HepG2 (cell line): Measurements from ENCODE around the gene ACER3. TPM values are rescaled to one million over a fixed set of nuclear protein-coding genes. Genes with fewer than 3 reads are reported as not detected.

Source experiments
- ARID4A ChIP-seq: sonication (generic); formaldehyde crosslinking; IDR thresholded peaks from 2 replicates; pipeline ENCODE4 v1.5.0; 2020; ENCODE audit warnings: mild to moderate bottlenecking, missing genetic modification reagents, borderline replicate concordance
- ASH2L ChIP-seq: fragments of 300-600, 200-600 bp; sonication (generic); IDR thresholded peaks from 2 replicates; pipeline ENCODE4 v1.7.0; 2017; ENCODE audit warnings: low read depth, mild to moderate bottlenecking, moderate library complexity, mixed read lengths, low read length; ENCODE audit not compliant: insufficient read length
- HNRNPH1 ChIP-seq: fragments of 200-400 bp; formaldehyde crosslinking; optimal IDR thresholded peaks from 2 replicates; pipeline ENCODE3; 2017; ENCODE audit warnings: mild to moderate bottlenecking, low read depth, low read length
- NAIF1 ChIP-seq: sonication (generic); formaldehyde crosslinking; IDR thresholded peaks from 2 replicates; pipeline ENCODE4 v1.5.0; 2020; ENCODE audit warnings: mild to moderate bottlenecking, missing genetic modification reagents, borderline replicate concordance
- PHB2 ChIP-seq: fragments of 450-650 bp; IDR thresholded peaks from 2 replicates; pipeline ENCODE4 v1.6.1; 2018; ENCODE audit not compliant: partially characterized antibody
- REL ChIP-seq: sonication (generic); formaldehyde crosslinking; conservative IDR thresholded peaks from 2 replicates; pipeline ENCODE4 v1.8.0; 2022; ENCODE audit warnings: mild to moderate bottlenecking, missing genetic modification reagents, moderate library complexity
- SKIL ChIP-seq: sonication (generic); formaldehyde crosslinking; IDR thresholded peaks from 2 replicates; pipeline ENCODE4 v1.8.0; 2022; ENCODE audit warnings: missing genetic modification reagents, mild to moderate bottlenecking, moderate library complexity, borderline replicate concordance
- TFDP1 ChIP-seq: IDR thresholded peaks from 2 replicates; pipeline ENCODE4 v1.6.1; 2016; ENCODE audit warnings: missing compliant biosample characterization, missing genetic modification reagents, borderline replicate concordance
- TP53 ChIP-seq: sonication (generic); formaldehyde crosslinking; conservative IDR thresholded peaks from 2 replicates; pipeline ENCODE4 v1.4.0; 2020; ENCODE audit warnings: missing genetic modification reagents
- TRIM22 ChIP-seq: fragments of 450-650 bp; IDR thresholded peaks from 2 replicates; pipeline ENCODE4 v1.6.1; 2017
- ZFP37 ChIP-seq: sonication (generic); formaldehyde crosslinking; IDR thresholded peaks from 2 replicates; pipeline ENCODE4 v1.4.0; 2020; ENCODE audit warnings: missing genetic modification reagents, borderline replicate concordance
- ZNF232 ChIP-seq: sonication (generic); formaldehyde crosslinking; IDR thresholded peaks from 2 replicates; pipeline ENCODE4 v1.4.0; 2020; ENCODE audit warnings: missing genetic modification reagents, borderline replicate concordance
- ZNF234 ChIP-seq: sonication (generic); formaldehyde crosslinking; conservative IDR thresholded peaks from 2 replicates; pipeline ENCODE4 v1.5.1; 2020; ENCODE audit warnings: mild to moderate bottlenecking, missing genetic modification reagents
- ZNF276 ChIP-seq: sonication (generic); formaldehyde crosslinking; IDR thresholded peaks from 2 replicates; pipeline ENCODE4 v1.4.0; 2020; ENCODE audit warnings: mild to moderate bottlenecking, low read depth, missing genetic modification reagents
- ZNF296 ChIP-seq: sonication (generic); formaldehyde crosslinking; conservative IDR thresholded peaks from 2 replicates; pipeline ENCODE4 v1.5.0; 2020; ENCODE audit warnings: mild to moderate bottlenecking, missing genetic modification reagents
- ZNF883 ChIP-seq: sonication (generic); formaldehyde crosslinking; IDR thresholded peaks from 2 replicates; pipeline ENCODE4 v1.5.1; 2020; ENCODE audit warnings: mild to moderate bottlenecking, missing genetic modification reagents; ENCODE audit errors: not compliant biosample characterization
- polyA plus RNA-seq, 8 experiments: library from polyadenylated mRNA; depleted of rRNA in 3 of 8; stranded (reverse) in 7 of 8; unstranded in 1 of 8; fragments of >200 nt; fragmentation: Illumina TruSeq in 4 of 8; extraction: Trizol in 4 of 8; gene quantifications; 2 replicates each; pipeline versions ENCODE4 v1.2.1 to v1.2.3, GENCODE V29; 2011 to 2016; ENCODE audit warnings: low read depth in 4 of 8, missing spikeins in 1 of 8, mixed read lengths in 1 of 8; ENCODE audit not compliant: insufficient read depth in 1 of 8
- total RNA-seq, 5 experiments: library from RNA; depleted of rRNA; stranded (reverse); fragments of >200 nt; fragmentation: Illumina TruSeq; extraction: Trizol; gene quantifications; 2 replicates each; pipeline ENCODE4 v1.2.3, GENCODE V29; 2016; ENCODE audit warnings: low read depth in 1 of 5

Gene ACER3
- total and polyA plus RNA-seq, 2 of the 13 experiments (the other 11 are each of a cell fraction or from before 2014, with no cell fraction given): 6.0 to 9.8 TPM

- no peak for TF ChIP-seq SKIL (CRISPR knock-in tag)
- TF ChIP-seq ASH2L: no peak
- TF ChIP-seq ZFP37: no peak
- TF ChIP-seq TFDP1 (CRISPR knock-in tag): no peak
- no peak for TF ChIP-seq TRIM22
- no peak for TF ChIP-seq ZNF276
- no peak for TF ChIP-seq ZNF883 (CRISPR knock-in tag)
- no peak for TF ChIP-seq ZNF296
- no peak for TF ChIP-seq PHB2
- no peak for TF ChIP-seq REL (CRISPR knock-in tag)
- TF ChIP-seq ZNF232 (CRISPR knock-in tag): no peak
- TF ChIP-seq ARID4A: no peak
- no peak for TF ChIP-seq TP53 (CRISPR knock-in tag)
- no peak for TF ChIP-seq ZNF234
- TF ChIP-seq HNRNPH1: no peak
- TF ChIP-seq NAIF1: no peak
These were observed 2.8 kb upstream of the ACER3 start (continued) for GRCh38 chr11:76857781-76858410.
